ENCODE data around the gene ABHD1.
"Not testable (repeated sequence)": the region's sequence is repeated elsewhere in the genome, so short reads cannot be mapped to it uniquely, and the experiment has no call there.

ABHD1 gene

DNA sequence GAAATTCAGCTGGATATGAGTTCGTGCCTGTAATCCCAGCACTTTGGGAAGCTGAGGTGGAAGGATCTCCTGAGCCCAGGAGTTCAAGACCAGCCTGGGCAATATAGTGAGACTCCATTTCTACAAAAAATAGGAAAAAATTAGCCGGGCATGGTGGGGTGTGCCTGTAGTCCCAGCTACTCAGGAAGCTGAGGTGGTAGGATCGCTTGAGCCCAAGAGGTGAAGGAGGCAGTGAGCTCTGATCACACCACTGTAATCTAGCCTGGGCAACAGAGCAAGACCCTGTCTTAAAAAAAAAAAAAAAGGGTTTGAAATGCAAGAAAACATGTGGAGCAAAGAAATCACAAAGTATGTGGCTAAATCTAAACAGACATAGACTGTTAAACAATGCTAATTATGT, 14.5 kb upstream of the ABHD1 start:
- no peak for DNase-seq (ENCODE audit: low spot score)

DNA sequence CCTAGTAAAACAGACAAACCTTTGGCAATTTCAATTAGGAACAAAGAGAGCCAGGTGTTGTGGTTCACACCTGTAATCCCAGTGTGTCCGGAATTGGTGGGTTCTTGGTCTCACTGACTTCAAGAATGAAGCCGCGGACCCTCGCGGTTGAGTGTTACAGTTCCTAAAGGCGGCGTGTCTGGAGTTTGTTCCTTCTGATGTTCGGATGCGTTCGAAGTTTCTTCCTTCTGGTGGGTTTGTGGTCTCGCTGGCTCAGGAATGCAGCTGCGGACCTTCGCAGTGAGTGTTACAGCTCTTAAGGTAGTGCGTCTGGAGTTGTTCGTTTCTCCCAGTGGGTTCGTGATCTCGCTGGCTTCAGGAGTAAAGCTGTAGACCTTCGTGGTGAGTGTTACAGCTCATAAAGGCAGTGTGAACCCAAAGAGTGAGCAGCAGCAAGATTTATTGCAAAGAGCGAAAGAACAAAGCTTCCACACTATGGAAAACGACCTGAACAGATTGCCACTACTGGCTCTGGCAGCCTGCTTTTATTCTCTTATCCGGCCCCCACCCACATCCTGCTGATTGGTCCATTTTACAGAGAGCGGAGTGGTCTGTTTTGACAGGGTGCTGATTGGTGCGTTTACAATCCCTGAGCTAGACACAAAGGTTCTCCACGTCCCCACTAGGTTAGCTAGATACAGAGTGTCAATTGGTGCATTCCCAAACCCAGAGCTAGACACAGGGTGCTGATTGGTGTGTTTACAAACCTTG, 12.8 kb upstream of the ABHD1 start:
- not testable (repeated sequence) for DNase-seq (ENCODE audit: low spot score)

DNA sequence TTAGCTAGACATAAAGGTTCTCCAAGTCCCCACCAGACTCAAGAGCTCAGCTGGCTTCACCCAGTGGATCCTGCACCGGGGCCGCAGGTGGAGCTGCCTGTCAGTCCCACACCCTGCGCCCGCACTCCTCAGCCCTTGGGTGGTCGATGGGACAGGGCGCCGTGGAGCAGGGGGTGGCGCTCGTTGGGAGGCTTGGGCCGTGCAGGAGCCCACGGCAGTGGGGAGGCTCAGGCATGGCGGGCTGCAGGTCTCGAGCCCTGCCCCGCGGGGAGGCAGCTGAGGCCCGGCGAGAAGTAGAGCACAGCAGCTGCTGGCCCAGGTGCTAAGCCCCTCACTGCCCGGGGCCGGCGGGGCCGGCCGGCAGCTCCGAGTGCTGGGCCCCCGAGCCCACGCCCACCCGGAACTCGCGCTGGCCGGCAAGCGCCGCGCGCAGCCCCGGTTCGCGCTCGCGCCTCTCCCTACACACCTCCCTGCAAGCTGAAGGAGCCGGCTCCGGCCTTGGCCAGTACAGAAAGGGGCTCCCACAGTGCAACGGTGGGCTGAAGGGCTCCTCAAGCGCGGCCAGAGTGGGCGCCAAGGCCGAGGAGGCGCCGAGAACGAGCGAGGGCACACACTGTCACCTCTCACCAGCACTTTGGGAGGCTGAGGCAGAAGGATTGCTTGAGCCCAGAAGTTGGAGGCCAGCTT, 12.1 kb upstream of the ABHD1 start:
- not testable (repeated sequence) for DNase-seq (ENCODE audit: low spot score)

DNA sequence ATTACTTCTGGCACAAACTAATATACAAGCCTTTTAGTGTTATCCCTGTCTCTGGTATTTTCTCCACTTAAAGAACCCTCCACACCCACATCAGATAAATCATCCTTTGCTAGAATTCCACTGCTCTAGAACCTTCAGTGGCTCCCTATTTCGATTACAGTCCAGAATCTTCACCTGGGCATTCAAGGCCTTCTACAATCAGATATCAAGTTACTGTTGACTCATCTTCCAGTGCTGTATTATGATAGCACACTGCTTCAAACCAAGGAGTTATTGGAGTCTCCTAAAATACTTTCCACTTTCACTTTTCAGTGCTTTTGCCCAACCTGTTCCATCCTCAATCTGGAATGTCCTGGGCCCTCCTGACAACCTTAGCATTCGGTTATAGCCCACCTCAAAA, 8.1 kb upstream of the ABHD1 start:
- DNase-seq (ENCODE audit: low spot score) = no peak

DNA sequence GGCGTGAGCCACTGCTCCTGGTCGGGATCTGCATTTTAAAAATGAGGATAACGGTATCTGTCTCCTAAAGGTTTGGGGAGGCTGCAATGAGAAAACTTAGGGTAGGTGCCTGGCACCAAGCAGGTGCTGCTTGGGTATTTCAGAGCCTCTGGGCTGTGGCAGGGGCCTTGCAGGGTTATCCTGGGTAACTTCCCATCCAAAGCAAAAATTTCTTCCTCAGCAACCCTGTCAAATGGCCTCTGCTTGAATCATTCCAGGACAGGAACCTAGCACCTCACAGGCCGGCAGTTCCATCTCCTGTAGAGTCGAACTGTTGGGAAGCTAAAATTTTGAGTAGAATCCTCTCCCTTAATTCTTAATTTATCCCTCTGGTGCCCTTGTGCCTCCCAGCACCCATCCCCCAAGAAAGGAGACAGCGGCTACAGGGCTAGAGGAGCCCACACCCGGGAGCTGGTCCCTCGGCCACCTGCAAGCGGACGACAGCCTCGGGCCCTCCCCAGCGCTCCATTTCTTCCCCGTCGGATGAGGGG, 5.6 kb upstream of the ABHD1 start:
- no peak for DNase-seq (ENCODE audit: low spot score)

DNA sequence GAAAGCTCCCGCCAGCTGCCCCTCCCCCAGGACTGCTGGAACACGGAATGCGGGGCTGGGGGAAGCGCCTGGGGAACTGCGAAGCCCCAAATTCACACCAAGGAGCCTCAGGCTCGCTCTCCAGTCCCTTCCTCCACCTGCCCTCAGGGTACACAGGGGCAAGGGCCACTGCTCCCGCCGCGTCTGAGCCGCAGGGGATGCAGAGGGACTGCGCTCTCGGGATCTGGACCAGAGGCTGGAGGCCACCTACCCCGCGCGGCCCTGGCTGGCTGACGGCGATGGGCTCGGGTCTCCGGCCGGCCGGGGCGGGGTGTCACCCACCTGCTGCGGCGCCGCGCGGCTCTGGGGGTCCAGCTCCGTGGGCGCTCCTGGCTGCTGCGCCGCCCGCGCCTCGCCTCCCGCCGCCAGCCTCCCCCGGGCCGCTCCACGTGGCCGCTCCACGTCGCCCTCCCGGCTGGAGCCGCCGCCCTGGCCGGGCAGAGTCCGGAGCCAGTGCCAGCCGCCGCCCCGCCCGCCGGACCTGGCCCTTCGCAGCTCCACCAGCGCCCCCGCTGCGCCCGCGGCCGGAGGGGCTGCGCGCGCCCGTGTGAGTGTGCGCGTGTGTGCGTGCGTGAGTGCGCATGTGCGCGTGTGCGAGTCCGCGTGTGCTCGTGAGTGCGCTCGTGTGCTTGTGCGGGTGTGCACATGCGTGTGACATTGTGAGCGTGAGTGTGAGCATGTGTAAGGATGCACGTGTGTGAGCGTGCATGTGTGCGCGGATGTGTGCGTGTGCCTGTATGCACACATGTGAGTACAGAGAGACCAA, 4.9 kb upstream of the ABHD1 start, which contains the start of gene CGREF1:
Gene CGREF1, minus strand, starts transcription at position 604 of the 805 bp plus-strand sequence. CDS start 14,762 bp downstream, outside the sequence.
- DNase-seq (ENCODE audit: low spot score) = no peak

DNA sequence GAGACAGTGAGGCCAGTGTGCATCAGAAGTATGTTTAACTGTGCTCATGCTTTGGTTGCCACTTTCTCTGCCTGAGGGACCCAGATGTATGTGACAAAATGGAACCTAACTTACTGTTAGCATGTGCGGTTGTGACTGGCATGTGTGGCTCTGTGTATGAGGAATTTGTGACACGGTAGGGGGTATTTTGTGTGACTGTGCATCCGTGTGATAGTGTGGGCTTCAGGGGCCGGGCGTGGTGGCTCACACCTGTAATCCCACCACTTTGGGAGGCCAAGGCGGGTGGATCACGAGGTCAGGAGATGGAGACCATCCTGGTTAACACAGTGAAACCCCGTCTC, 4.3 kb upstream of the ABHD1 start:
- DNase-seq (ENCODE audit: low spot score) = not testable (repeated sequence)

DNA sequence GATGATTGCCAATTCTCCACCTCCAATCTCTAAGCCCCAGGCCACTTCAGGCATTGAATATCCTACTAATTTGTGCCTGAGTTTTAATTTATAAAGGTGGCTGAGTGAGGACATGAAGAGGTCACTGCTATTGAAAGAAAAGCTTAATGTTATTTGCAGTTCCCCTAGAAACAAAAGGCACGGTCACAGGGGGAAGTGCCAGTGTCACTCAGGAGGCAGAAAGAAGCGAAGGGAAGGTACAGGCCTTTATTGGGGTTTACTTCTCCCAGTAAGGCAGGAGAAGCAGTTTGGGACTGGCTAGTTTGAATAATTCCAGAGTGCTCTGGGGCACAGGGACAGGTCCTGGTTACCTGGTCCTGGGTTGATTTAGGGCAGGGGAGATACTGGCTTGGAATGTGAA, 1.7 kb upstream of the ABHD1 start:
- DNase-seq (ENCODE audit: low spot score) = no peak

DNA sequence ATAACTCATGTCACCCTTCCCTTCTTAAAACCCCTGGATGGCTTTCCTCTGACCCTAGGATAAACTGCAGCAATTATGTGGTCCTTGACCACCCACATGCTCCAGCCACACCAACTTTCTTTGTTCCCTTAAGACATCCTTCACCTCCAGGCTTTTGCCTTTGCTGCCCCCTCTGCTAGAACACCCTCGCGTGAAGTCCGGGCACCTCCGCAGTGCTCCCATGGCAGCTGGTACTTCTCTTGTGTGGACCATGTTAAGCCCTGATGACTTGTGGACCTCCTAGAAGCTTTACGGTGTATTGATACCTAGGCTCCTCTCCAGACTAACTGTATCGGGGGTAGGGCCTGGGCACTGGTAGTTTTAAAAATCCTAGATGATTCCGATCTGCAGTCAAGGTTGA, 824 bp upstream of the ABHD1 start:
- no peak for DNase-seq (ENCODE audit: low spot score)

DNA sequence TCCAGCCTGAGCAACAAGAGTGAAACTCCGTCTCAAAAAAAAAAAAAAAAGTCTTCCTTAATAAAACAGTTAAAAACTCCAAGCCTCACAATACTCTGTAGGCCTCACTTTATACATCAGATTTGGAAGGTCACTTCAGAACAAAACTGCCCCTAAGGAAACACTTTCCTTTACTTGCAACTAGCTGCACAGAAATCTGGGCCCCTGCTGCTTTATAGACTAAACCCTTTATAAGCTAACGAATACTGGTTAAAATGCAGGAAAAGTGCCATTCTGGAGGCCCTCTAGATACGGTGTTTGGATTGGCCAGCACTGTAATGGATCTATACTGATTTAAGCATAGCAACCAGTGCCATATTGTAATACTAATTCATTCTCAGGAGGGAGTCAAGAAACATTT, 1.5 kb downstream of the ABHD1 start:
- no peak for DNase-seq (ENCODE audit: low spot score)

DNA sequence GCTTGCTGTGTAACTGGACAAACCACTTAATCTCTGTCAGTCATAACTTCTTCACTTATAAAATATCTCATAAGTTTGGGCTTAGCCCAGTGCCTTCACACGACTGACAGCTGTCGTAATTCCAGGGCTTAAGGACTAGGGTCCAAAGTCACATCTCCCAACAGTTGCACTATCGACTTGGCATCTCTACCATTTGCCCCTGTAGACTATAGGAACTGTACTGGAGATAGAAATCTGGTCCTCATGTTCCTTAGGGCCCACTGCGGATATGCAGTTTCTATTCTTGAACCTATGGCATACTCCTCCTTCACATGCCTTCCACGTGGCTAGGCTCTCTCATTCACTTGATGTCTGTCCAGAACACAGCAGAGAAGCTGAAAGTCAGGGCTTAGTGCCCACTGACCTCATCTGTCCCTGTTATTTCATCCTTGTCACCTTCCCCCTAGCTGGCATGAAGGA, 2.7 kb downstream of the ABHD1 start:
- no peak for DNase-seq (ENCODE audit: low spot score)

DNA sequence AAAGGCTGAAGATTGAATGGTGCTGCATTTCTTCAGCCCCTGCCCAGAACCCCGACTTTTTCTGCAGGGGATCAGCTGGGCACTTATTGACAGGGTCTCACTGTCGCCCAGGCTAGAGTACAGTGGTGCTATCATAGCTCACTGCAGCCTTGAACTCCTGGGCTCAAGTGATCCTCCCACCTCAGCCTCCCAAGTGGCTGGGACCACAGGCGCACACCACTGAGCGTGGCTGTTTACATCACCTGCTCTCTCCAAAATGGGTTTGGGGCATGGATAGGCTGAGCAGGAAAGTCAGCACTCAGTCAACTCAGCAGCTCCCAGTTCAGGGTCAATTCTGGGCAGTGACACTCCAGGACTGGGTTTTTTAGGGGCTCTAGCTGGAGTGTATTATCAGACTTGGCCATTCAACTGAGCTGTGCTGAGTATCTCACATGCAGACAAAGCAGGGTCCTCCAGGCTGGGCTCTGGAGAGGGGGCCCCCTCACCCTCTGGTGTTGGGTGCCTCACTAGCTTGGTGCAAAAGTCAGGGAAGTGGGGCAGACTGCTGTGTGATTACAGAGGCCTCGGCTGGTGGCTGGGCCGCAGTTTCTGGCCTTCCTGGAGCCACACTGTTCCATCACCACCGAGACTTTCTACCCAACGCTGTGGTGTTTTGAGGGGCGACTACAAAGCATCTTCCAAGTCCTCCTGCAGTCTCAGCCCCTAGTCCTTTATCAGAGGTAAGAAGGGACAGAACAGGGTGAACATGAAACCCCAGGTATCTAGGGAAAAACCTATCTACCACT, 4.5 kb downstream of the ABHD1 start:
- DNase-seq (ENCODE audit: low spot score) = no peak

DNA sequence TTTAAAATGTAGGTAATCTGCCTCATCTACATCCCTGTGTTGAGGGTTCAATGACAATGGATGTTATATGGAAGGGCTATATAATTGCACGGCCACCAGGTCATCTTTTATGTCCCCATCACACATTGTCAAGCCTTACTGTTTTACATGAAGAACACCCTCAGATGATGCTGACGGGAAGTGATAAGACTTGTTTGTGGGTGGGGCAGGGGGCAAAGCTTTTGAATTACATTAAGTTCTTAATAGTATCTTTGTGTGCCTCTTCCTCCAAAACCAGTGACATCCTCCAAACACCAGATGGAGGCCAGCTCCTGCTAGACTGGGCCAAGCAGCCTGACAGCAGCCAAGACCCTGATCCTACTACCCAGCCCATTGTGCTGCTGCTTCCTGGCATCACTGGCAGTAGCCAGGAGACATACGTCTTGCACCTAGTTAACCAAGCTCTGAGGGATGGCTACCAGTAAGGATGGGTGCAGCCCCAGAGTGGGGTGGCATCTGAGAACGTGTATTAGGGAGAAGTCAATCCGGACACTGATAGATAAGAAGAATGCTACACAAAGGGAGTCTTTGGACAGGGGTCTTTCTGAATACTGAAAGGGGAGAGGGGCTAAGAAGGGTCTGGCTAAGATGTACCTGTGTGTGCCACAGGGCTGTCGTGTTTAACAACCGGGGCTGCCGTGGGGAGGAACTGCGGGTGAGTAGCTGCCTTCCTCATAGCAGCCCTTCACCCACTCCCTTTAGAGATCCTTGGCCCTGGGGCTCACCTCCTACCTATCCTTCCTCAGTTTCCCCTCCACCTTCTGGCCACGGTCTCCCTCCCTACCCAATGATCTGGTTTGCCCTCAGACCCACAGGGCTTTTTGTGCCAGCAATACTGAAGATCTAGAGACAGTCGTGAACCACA, 5.3 kb downstream of the ABHD1 start:
- no peak for DNase-seq (ENCODE audit: low spot score)

DNA sequence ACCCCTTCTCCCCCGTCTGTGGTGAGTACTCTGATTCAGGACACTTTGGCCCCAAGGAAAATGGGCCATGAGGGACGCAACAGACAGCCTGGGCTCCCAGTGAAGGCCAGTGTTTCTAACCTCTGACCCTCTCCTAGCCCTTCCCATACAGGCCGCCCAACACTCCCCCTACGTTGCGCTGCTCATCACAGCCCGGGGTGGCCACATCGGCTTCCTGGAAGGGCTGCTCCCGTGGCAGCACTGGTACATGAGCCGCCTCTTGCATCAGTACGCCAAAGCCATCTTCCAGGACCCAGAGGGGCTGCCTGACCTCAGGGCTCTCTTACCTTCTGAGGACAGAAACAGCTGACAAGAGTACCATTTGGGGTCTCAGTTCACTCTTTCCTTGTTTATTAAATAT, 6.8 kb downstream of the ABHD1 start:
- no peak for DNase-seq (ENCODE audit: low spot score)

DNA sequence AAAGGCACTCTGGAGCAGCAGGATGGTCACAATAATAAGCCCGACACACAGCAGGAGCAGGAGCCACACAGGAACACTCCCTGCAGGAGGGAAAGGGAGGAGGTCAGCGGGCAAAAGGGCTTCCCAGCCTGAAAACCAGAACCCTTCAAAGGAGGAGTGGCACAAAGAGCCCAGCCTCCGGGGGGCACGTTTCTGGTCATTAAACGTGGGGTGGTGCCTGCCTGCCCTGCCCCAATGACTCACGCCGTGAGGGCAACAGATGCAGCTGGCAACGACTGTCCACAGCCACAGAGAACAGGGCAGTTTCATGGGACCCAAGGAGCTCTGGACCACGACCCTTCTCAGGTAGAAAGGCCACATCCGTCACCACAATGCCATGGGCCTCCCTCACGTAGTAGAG, 7.8 kb downstream of the ABHD1 start:
- DNase-seq (ENCODE audit: low spot score) = no peak

DNA sequence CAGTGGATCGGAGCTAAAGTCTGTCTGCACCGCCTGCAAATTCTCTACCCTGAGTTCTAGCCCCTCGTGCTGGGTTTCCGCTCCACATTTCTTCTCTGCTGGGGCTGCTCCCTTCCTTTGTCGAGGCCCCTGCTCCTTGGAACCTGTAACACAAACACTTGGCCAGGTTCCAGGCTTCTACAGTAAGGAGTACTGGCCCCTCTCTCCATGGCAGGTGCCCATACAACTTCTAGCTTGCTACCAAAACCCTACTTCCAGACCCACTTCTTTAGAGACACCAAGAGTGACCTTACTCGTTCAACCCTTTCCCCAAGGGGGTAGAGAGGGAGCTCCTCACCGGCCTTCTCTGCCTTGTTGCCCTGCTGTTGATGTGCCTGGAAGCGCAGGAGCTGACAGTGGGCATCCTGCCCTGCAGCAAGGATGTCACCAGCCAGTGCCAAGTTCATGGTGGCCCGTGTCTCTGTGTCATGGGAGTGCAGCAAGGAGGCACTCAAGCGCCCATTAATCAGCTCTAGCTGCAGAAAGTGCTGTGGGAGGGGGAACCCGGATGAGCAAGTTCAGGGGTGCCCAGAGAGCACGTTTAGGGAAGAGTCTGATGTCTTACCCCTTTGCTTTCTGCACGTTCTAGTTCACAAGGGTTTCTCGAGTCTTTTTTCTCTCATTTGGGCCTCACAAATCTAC, 9.7 kb downstream of the ABHD1 start:
- DNase-seq (ENCODE audit: low spot score) = no peak

DNA sequence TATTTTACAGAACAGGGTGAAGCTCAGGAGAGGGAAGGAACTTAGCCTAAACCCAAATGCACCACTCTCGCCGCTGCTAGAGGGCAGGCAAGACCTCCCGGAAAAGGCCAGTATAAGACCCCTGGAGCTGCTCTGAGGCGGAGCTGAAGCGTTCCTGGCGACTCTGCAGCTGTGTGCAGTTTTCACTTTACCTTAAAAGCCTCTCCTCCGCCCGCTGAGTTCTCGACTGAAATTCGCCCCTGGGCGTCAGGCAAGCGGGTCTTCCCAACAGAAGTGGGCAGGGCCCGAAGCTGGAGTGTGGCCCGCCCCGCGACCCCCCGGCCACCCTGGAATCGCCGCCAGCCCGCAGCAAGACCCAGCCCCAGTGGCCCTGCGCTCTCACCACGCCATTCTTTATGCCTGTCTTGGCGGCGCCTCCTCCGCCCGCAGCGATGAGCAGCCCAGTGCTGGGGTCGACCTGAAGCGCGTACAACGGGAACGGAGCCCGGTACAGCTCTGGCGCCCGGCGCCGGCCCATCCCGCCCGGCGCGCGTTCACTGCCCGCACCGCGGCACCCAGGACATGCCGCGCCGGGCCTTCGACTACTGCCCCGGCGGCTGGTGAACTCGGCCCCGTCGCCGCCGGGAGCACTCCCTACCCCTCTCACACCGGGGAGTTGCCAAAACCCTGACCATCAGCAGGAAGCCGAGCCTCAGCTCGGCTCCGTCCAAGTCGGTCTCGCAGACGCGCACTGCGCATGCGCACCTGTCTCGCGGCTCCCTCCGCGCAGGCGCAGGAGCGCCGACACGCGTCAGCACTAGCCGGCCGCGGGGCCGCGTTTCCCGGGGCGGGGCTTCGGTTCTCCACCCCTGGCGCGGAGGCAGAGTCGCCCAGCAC, 10.5 kb downstream of the ABHD1 start, which contains the start of gene PREB:
Gene PREB, minus strand, starts transcription at position 732 of the 876 bp plus-strand sequence. Its CDS starts 215 bp downstream, at position 517.
- DNase-seq (ENCODE audit: low spot score) = peak; percentile 91

DNA sequence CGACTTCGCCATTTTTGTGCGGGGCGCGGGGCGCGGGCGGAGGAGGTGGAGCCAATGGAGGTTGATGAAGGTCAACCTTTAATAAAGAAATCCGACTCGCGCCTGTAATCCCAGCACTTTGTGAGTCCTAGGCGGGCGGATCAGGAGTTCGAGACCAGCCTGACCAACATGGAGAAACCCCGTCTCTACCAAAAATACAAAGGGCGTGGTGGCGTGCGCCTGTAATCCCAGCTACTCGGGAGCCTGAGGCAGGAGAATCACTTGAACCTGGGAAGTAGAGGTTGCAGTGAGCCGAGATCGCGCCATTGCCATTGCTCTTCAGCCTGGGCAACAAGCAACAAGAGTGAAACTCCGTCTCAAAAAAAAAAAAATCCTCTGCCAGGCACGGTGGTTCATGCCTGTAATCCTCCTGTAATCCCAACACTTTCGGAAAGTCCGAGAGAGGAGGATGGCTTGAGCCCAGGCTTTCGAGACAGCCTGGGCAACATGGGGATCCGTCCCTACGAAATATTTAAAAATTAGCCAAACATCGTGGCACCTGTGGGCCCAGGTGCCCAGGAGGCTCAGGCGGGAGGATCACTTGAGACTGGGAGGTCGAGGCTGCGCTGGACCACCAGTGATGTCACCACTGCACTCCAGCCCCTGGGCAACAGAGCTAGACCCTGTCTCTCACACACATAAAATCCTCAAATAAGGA, 11.3 kb downstream of the ABHD1 start:
- no peak for DNase-seq (ENCODE audit: low spot score)

Data from SK-N-DZ (cell line).